LNCAP (cell line): ENCODE measurements around the gene XCL1.

Experiments
- CTCF ChIP-seq: fragments of 450-650 bp; IDR thresholded peaks from 2 replicates; pipeline ENCODE4 v1.5.1; 2017; ENCODE audit warnings: mild to moderate bottlenecking

Gene XCL1

GRCh38 chr1:168629466-168629865, 53.1 kb downstream of the XCL1 start:
- no peak for TF ChIP-seq CTCF
